Right lobe of liver (tissue), 6 donors: Measurements from ENCODE around the gene PRKAB1. TPM values are rescaled to one million over a fixed set of nuclear protein-coding genes. Genes with fewer than 3 reads are reported as not detected.
A peak's percentile ranks its signal among the peaks of the same experiment; 100 is the strongest.

Experiments used
- ATAC-seq, 4 donors: fragments of 200-7000 bp; cut with Tn5 transposase; one replicate each; pipeline ENCODE4 v1.9.1; 2020; ENCODE audit warnings: mild to moderate bottlenecking in 4 of 4, moderate library complexity in 4 of 4
- DNase-seq, 3 donors: peaks; one replicate each; pipeline ENCODE4 v3.0.0-alpha.2; 2020
- H3K27ac ChIP-seq, 3 donors: fragments of 200-600 bp; one replicate each; pipeline ENCODE4 v1.8.0; 2022
- H3K27me3 ChIP-seq, 2 donors: fragments of 200-600 bp; one replicate each; pipeline ENCODE4 v1.8.0; 2022
- H3K36me3 ChIP-seq, 4 donors: fragments of 200-600 bp; sonication (generic) in 1 of 4; one replicate each; pipeline versions ENCODE4 v1.5.1 to v1.8.0; 2017 to 2022; ENCODE audit warnings: control low read depth in 1 of 4
- H3K4me1 ChIP-seq, 4 donors: fragments of 200-600 bp; sonication (generic) in 1 of 4; one replicate each; pipeline versions ENCODE4 v1.5.1 to v1.8.0; 2017 to 2022; ENCODE audit warnings: control low read depth in 1 of 4
- H3K4me3 ChIP-seq, 3 donors: fragments of 200-600 bp; one replicate each; pipeline ENCODE4 v1.8.0; 2022
- H3K9me3 ChIP-seq, 4 donors: fragments of 200-600 bp; sonication (generic) in 1 of 4; one replicate each; pipeline versions ENCODE4 v1.5.1 to v1.8.0; 2017 to 2022; ENCODE audit warnings: control low read depth in 1 of 4
- POLR2A ChIP-seq: fragments of 450-650 bp; IDR thresholded peaks from one replicate; pipeline ENCODE4 v1.6.1; 2017; ENCODE audit warnings: antibody characterized with exemption, mild to moderate bottlenecking
- WGBS: methylation state at CpG from one replicate; pipeline ENCODE4 v1.1.6; 2018; ENCODE audit warnings: low coverage, low lambda C conversion rate; ENCODE audit not compliant: insufficient coverage; ENCODE audit errors: missing lambda C conversion rate; 5-methylcytosine and 5-hydroxymethylcytosine counted together
- intact Hi-C, 2 donors: fragments of 100-400 bp; cut with DNase I; formaldehyde crosslinking; loops; one replicate each; pipeline versions ENCODE4 v1.11.2 to v1.14.1; 2022
- total RNA-seq, 6 experiments: library from RNA; depleted of rRNA in 2 of 6; stranded (reverse); fragments of >200 nt in 2 of 6; fragmentation: NEBNext Ultra II Directional in 3 of 6; extraction: Animal tissue kit (Norgen Biotek cat#: 25700) in 3 of 6; gene quantifications; one replicate each; pipeline versions ENCODE4 v1.1.0 to v1.2.4, GENCODE V29; 2016 to 2023
- TF ChIP-seq, protein P1 (sequence below), 4 donors: fragments of 200-600 bp in 3 of 4; fragments of 450-650 bp in 1 of 4; IDR thresholded peaks; one replicate each; pipeline versions ENCODE4 v1.5.1 to v1.8.0; 2016 to 2022; ENCODE audit warnings: antibody characterized with exemption in 4 of 4, mild to moderate bottlenecking in 2 of 4
- donor health status: DM: no; HTN: yes; CAD: no.
- donor health status: DM: no; HTN: no; CAD: no.
- donor health status: DM: no; HTN: no; CAD: no.
- donor health status: DM: no; HTN: yes; CAD: no.
- donor health status: DM: no; HTN: yes; CAD: no.

PRKAB1 gene
- total RNA-seq, 6 experiments from 2014 or later, result 8.2 to 17.1 (median 10.3) TPM

DNA sequence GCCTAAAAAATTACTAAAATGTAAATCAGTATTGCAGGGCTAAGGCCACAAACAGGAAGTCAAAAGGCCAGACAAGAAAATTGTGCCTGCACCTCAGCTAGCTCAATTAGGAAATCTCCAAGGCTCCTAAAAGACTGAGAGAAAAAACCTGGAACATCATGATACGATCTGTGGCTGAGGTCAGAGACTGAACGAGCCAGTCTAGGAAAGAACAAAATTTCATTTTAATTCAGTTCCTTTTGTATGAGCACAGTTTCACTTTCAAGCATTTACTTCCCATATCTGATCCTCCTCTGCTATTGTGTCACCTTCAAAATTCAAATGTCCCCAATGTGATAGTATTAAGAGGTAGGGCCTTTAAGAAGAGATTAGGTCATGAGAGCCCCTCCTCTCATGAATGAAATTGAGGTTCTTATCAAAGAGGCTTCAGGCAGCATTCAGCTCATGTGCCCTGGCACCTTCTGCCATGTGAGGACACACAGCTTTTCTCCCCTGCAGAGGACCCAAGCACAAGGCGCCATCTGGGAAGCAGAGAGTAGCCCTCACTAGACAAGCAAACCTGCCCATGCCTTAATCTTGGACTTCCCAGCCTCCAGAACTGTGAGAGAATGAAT, 14.8 kb downstream of the PRKAB1 start:
- Histone ChIP-seq H3K27ac (peak overlapping the region; percentile 77 to 87 (median 86)), H3K36me3 (peaks cover 0 to 34% (median 20%) of the 10 kb centered on the region in 4 donors), H3K4me3 (no peak overlapping the region), H3K4me1 (peaks cover 0 to 77% (median 17%) of the 10 kb centered on the region in 4 donors), H3K9me3 (no peaks in the 10 kb centered on the region), H3K27me3 (no peaks in the 10 kb centered on the region)
- no peak for DNase-seq
- intact Hi-C loops, result no loop called here
- 39% methylated on average over 3 of the region's 3 CpGs for WGBS
- no peak for TF ChIP-seq POLR2A
- TF ChIP-seq, protein P1, sequence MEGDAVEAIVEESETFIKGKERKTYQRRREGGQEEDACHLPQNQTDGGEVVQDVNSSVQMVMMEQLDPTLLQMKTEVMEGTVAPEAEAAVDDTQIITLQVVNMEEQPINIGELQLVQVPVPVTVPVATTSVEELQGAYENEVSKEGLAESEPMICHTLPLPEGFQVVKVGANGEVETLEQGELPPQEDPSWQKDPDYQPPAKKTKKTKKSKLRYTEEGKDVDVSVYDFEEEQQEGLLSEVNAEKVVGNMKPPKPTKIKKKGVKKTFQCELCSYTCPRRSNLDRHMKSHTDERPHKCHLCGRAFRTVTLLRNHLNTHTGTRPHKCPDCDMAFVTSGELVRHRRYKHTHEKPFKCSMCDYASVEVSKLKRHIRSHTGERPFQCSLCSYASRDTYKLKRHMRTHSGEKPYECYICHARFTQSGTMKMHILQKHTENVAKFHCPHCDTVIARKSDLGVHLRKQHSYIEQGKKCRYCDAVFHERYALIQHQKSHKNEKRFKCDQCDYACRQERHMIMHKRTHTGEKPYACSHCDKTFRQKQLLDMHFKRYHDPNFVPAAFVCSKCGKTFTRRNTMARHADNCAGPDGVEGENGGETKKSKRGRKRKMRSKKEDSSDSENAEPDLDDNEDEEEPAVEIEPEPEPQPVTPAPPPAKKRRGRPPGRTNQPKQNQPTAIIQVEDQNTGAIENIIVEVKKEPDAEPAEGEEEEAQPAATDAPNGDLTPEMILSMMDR (IDR thresholded peaks at IDR 0.05), result no peak
- ATAC-seq, result peak in 2 of 4 donors; percentile 2 to 11

DNA sequence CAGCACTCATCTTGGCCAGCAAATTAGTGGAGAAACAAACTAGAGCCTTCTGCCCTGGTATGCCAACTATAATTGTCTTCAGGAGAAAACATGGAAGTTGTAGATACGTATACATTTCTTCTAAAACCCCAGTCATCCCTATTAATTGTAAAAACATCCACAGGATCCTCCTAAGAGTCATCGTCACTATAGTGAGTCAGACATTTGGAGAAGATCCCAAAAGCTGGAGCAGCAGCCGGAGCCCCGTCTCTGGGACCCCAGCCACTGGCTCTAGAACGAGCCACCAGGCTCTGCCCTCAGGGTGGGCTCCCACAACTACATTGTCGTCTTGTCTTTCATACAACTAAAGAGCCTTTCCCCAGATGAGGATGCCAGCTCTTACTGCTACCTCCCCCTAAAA, 15.5 kb downstream of the PRKAB1 start:
- Histone ChIP-seq H3K36me3 (peaks cover 0 to 28% (median 16%) of the 10 kb centered on the region in 4 donors), H3K27ac (peak overlapping the region; percentile 77 to 87 (median 86)), H3K4me3 (peak overlapping the region in 2 of 3 donors; percentile 28 to 39), H3K9me3 (no peaks in the 10 kb centered on the region), H3K27me3 (no peaks in the 10 kb centered on the region), H3K4me1 (peaks cover 0 to 81% (median 17%) of the 10 kb centered on the region in 4 donors)
- ATAC-seq, result peak in 1 of 4 donors; percentile 14
- TF ChIP-seq, protein P1 (IDR thresholded peaks at IDR 0.05), result no peak
- TF ChIP-seq POLR2A, result no peak
- 40% methylated on average over 5 of the region's 6 CpGs for WGBS
- DNase-seq, result no peak
- intact Hi-C loops, result no loop called here

DNA sequence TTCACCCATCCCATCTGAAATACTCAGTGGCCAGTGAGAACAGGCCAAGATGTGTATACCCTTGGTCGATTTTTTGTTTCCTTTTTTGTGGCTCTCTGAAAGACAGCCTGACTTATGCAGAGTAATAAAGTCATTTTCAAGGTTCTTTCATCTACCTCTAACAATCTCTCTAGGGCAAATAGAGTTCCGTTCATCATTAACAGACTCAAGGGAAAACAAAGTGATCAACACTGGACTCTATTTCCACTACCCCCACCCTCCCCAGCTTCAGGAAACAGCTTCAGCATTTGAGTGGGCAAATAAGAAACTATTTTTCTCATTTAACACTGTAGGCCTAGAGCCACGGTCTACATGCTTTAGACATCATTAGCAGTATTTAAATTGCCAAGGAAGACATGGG, 15.9 kb downstream of the PRKAB1 start:
- H3K36me3 ChIP-seq, result peaks cover 0 to 24% (median 14%) of the 10 kb centered on the region in 4 donors
- DNase-seq (no peak), ATAC-seq (peak; percentile 42 to 52 (median 46))
- H3K4me1 ChIP-seq, result peaks cover 0 to 85% (median 17%) of the 10 kb centered on the region in 4 donors
- H3K9me3 ChIP-seq, result no peaks in the 10 kb centered on the region
- WGBS, result 28% methylated on average over 3 of the region's 3 CpGs
- H3K27ac ChIP-seq, result peak overlapping the region; percentile 77 to 87 (median 86)
- intact Hi-C loops, result no loop called here
- peak overlapping the region in 2 of 3 donors; percentile 39 to 51 for H3K4me3 ChIP-seq
- H3K27me3 ChIP-seq, result no peaks in the 10 kb centered on the region
- no peak for TF ChIP-seq POLR2A
- TF ChIP-seq, protein P1 (IDR thresholded peaks at IDR 0.05), result no peak

DNA sequence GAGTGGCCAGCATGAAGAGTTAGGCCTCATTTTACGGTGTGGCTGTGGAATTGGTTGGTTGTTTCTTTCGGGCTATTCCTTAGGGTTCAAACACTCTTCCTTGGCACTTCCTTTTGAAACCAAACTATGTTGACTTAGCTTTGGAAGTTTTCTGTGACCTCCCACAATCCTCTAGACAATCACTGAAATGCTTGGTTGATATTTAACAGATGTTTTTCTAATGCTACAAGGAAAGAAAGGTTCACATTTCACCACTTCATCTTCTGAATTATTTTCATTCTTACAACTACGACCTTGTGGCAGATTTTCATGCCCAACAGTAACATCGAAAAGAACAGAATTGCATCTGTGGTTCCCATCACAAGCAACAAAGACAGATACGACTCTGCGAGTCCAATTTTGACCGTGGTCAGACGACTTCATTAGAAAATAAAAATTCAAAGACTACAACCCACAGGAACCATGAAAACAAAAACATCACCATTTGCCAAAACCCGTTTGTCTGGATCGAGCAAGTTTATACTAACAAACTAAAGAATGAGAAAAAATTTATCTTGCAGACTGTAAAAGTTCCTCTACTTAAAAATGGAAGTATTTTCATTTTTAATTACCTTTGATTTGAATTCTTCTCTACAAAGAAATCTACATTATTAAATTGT, 16.9 kb downstream of the PRKAB1 start:
- Histone ChIP-seq H3K27me3 (no peaks in the 10 kb centered on the region), H3K4me1 (peaks cover 0 to 79% (median 17%) of the 10 kb centered on the region in 4 donors), H3K36me3 (peaks cover 0 to 16% (median 7%) of the 10 kb centered on the region in 4 donors), H3K9me3 (no peaks in the 10 kb centered on the region), H3K27ac (peak overlapping the region; percentile 51 to 87 (median 86)), H3K4me3 (peak overlapping the region in 2 of 3 donors; percentile 39 to 51)
- ATAC-seq (peak; percentile 1 to 36 (median 19)), DNase-seq (no peak)
- TF ChIP-seq, protein P1 (IDR thresholded peaks at IDR 0.05), result no peak
- TF ChIP-seq POLR2A, result no peak
- intact Hi-C loops, result no loop called here
- 17% methylated on average over 10 of the region's 10 CpGs for WGBS
